CD4-positive, alpha-beta T cell (primary cell): Measurements from ENCODE around the gene ATAD3C. TPM values are rescaled to one million over a fixed set of nuclear protein-coding genes. Genes with fewer than 3 reads are reported as not detected.
"Not testable (repeated sequence)": the region's sequence is repeated elsewhere in the genome, so short reads cannot be mapped to it uniquely, and the experiment has no call there.

Source experiments
- ATAC-seq: fragments of 200-7000 bp; cut with Tn5 transposase; one replicate; pipeline ENCODE4 v1.10.0; 2022; ENCODE audit warnings: mild to moderate bottlenecking; ENCODE audit not compliant: poor library complexity
- CTCF ChIA-PET: fragments of 350-600 bp; sonication (Branson Sonifier 250); formaldehyde crosslinking; loops from one replicate; lab custom pipeline; 2021; ENCODE audit warnings: antibody characterized with exemption, inconsistent platforms; lab: Charles Lee
- POLR2A ChIA-PET: fragments of 350-600 bp; sonication (Branson Sonifier 250); formaldehyde crosslinking; loops from one replicate; lab custom pipeline; 2021; ENCODE audit warnings: antibody characterized with exemption, inconsistent platforms; lab: Charles Lee
- DNase-seq, 14 experiments: peaks; one replicate each; pipeline ENCODE4 v3.0.0-alpha.2; 2013 to 2020; ENCODE audit warnings: mixed read lengths in 2 of 14
- H3K27ac ChIP-seq, 2 donors: one replicate each; pipeline versions ENCODE4 v1.5.1 to v1.7.0; 2013; ENCODE audit warnings: low read length in 2 of 2, low read depth in 1 of 2, mild to moderate bottlenecking in 1 of 2
- H3K27me3 ChIP-seq, 2 experiments: 1 replicate in 1 of 2; 2 replicates in 1 of 2; pipeline versions ENCODE4 v1.6.1 to v1.7.0; 2013; ENCODE audit warnings: low read length in 2 of 2, control low read depth in 1 of 2, mild to moderate bottlenecking in 1 of 2, moderate library complexity in 1 of 2; ENCODE audit not compliant: insufficient read depth in 2 of 2, control insufficient read depth in 1 of 2
- H3K36me3 ChIP-seq: one replicate; pipeline ENCODE4 v1.6.1; 2013; ENCODE audit warnings: low read length, control low read depth; ENCODE audit not compliant: insufficient read depth
- H3K4me1 ChIP-seq: one replicate; pipeline ENCODE4 v1.6.1; 2013; ENCODE audit warnings: low read length, control low read depth; ENCODE audit not compliant: insufficient read depth
- H3K4me3 ChIP-seq: one replicate; pipeline ENCODE4 v1.5.1; 2013; ENCODE audit warnings: mild to moderate bottlenecking, low read length, moderate library complexity
- H3K9me3 ChIP-seq, 2 experiments: 1 replicate in 1 of 2; 2 replicates in 1 of 2; pipeline versions ENCODE4 v1.6.1 to v1.7.0; 2013; ENCODE audit warnings: low read length in 2 of 2, mild to moderate bottlenecking in 2 of 2, control low read depth in 1 of 2, moderate library complexity in 1 of 2; ENCODE audit not compliant: control insufficient read depth in 1 of 2, insufficient read depth in 1 of 2
- H3K27ac Mint-ChIP-seq: one replicate; pipeline ENCODE4 v1.8.0; 2020; ENCODE audit warnings: mixed read lengths
- H3K27me3 Mint-ChIP-seq: one replicate; pipeline ENCODE4 v1.8.0; 2021; ENCODE audit warnings: mixed read lengths
- H3K36me3 Mint-ChIP-seq: one replicate; pipeline ENCODE4 v1.8.0; 2021; ENCODE audit warnings: low read depth, mixed read lengths
- H3K4me1 Mint-ChIP-seq: one replicate; pipeline ENCODE4 v1.8.0; 2021; ENCODE audit warnings: low read depth, mixed read lengths
- H3K4me3 Mint-ChIP-seq: one replicate; pipeline ENCODE4 v1.8.0; 2020; ENCODE audit warnings: mild to moderate bottlenecking, mixed read lengths
- H3K9me3 Mint-ChIP-seq: one replicate; pipeline ENCODE4 v1.8.0; 2020; ENCODE audit warnings: mixed read lengths
- intact Hi-C, 2 experiments: fragments of 100-400 bp; cut with DNase I in 1 of 2; cut with micrococcal nuclease in 1 of 2; formaldehyde crosslinking; loops; one replicate each; pipeline versions ENCODE4 v1.15.1 to v1.9.0; 2023 to 2025; cut with DNase I, micrococcal nuclease
- total RNA-seq, 174 experiments: library from RNA in 2 of 174; stranded (reverse) in 2 of 174; gene quantifications; one replicate each; pipeline ENCODE4 v1.2.3 and lab custom pipeline; 2021 to 2026
- TF ChIP-seq, protein P1 (sequence below): fragments of 200-600 bp; IDR thresholded peaks from one replicate; pipeline ENCODE4 v1.8.0; 2022; ENCODE audit warnings: antibody characterized with exemption, mild to moderate bottlenecking

ATAD3C gene
- total RNA-seq, 2 experiments from 2014 or later, result 0.28 to 0.74 TPM

DNA sequence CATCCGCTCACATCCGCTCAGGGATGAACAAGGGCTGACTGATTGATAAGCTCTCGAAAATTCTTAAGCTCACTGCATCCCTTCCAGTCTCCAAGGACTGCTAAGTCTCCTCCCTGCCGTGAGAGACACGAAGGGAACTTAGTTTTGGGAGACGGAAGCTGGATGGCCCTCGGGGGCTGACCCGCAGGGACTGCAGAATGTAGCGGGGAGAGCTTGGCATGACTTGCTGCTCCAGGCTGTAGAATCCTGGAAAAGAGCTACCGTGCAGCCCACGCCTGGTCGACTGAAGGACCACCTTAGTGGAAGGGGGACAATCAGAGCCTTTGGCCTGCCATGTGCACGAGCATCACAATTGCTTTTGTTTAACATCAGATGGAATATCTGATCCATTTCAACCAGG lies 33.7 kb upstream of the ATAD3C start:
- H3K4me1 ChIP-seq, result peaks cover under 1% of the 10 kb centered on the region
- no peak for ATAC-seq
- POLR2A ChIA-PET, result no interaction called here
- CTCF ChIA-PET, result no interaction called here
- Mint-ChIP-seq H3K36me3 (no peaks in the 10 kb centered on the region), H3K9me3 (no peaks in the 10 kb centered on the region), H3K27me3 (peaks cover 13% of the 10 kb centered on the region), H3K4me3 (no peak overlapping the region), H3K4me1 (no peaks in the 10 kb centered on the region), H3K27ac (no peak overlapping the region)
- H3K27ac ChIP-seq, result no peak overlapping the region
- H3K9me3 ChIP-seq, result peaks cover 0 to 6% of the 10 kb centered on the region in 2 experiments
- DNase-seq, result no peak
- TF ChIP-seq, protein P1, sequence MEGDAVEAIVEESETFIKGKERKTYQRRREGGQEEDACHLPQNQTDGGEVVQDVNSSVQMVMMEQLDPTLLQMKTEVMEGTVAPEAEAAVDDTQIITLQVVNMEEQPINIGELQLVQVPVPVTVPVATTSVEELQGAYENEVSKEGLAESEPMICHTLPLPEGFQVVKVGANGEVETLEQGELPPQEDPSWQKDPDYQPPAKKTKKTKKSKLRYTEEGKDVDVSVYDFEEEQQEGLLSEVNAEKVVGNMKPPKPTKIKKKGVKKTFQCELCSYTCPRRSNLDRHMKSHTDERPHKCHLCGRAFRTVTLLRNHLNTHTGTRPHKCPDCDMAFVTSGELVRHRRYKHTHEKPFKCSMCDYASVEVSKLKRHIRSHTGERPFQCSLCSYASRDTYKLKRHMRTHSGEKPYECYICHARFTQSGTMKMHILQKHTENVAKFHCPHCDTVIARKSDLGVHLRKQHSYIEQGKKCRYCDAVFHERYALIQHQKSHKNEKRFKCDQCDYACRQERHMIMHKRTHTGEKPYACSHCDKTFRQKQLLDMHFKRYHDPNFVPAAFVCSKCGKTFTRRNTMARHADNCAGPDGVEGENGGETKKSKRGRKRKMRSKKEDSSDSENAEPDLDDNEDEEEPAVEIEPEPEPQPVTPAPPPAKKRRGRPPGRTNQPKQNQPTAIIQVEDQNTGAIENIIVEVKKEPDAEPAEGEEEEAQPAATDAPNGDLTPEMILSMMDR, result no peak
- intact Hi-C loops, result no loop called here
- no peak overlapping the region for H3K4me3 ChIP-seq
- no peaks in the 10 kb centered on the region for H3K36me3 ChIP-seq
- peaks cover 1 to 2% of the 10 kb centered on the region in 2 experiments for H3K27me3 ChIP-seq

DNA sequence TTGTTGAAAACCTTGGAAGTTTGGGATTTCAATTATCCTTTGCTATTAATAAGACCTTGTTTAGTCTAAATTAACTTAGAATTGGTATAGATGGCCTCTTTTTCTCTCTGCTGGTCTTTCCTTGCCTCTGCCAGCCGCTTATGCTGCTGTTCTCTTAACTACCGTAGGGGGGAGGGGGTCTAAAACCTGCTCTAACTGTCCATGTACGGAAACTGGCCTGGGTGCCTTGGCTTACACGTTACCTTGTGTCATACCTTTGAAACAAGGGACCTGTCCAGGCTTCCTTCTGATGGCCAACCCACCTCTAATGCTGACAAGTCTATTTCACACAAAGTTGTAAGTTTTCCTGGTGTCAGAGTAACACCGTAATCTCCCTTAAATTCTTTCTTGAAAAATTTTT lies 32.1 kb upstream of the ATAD3C start:
- H3K27ac Mint-ChIP-seq, H3K4me1 ChIP-seq, H3K9me3 ChIP-seq, H3K36me3 Mint-ChIP-seq, DNase-seq, intact Hi-C loops, H3K4me1 Mint-ChIP-seq, CTCF ChIA-PET, ATAC-seq, POLR2A ChIA-PET, H3K27ac ChIP-seq, H3K9me3 Mint-ChIP-seq, H3K36me3 ChIP-seq, H3K4me3 Mint-ChIP-seq, H3K4me3 ChIP-seq: not testable (repeated sequence)
- peaks cover 11 to 13% of the 10 kb centered on the region in 2 experiments for H3K27me3 ChIP-seq
- H3K27me3 Mint-ChIP-seq, result peaks cover 17% of the 10 kb centered on the region

DNA sequence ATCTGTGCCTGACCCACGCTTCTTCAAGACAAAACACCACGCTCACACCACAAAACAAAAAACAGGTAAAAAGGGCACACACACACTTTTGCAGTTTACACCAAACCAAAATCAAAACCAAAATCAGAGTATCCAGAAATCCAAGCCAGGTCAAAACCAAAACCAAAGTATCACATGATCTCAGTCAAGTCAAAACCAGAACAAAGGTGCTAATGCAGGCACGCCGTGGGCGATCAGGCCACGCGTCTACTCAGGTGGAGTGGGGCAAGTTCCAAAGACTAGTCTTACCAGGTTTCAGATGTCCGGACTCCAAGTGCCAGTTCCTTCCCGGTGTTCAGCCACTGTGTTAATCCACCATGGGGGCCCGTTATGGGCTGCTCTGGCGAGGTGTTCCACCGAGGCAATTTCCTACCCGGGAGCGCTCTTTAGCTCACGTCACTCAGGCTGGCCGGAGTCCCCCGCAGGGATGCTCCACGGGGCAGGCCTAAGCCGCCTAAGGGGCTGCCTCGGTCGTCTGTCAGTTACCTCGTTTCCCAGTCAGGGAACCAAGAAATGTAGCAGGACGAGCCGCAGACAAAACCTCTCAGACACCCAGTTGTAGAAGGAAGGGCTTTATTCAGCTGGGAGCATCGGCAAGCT lies 31.5 kb upstream of the ATAD3C start:
- H3K4me3 Mint-ChIP-seq, result peak overlapping the region; percentile 2
- CTCF ChIA-PET, H3K4me1 Mint-ChIP-seq, H3K4me3 ChIP-seq, ATAC-seq, H3K27ac ChIP-seq, intact Hi-C loops, H3K36me3 Mint-ChIP-seq, H3K36me3 ChIP-seq, POLR2A ChIA-PET, H3K4me1 ChIP-seq, H3K27ac Mint-ChIP-seq, H3K9me3 Mint-ChIP-seq, H3K9me3 ChIP-seq, DNase-seq: not testable (repeated sequence)
- H3K27me3 Mint-ChIP-seq, result peaks cover 23% of the 10 kb centered on the region
- peaks cover 13 to 16% of the 10 kb centered on the region in 2 experiments for H3K27me3 ChIP-seq

DNA sequence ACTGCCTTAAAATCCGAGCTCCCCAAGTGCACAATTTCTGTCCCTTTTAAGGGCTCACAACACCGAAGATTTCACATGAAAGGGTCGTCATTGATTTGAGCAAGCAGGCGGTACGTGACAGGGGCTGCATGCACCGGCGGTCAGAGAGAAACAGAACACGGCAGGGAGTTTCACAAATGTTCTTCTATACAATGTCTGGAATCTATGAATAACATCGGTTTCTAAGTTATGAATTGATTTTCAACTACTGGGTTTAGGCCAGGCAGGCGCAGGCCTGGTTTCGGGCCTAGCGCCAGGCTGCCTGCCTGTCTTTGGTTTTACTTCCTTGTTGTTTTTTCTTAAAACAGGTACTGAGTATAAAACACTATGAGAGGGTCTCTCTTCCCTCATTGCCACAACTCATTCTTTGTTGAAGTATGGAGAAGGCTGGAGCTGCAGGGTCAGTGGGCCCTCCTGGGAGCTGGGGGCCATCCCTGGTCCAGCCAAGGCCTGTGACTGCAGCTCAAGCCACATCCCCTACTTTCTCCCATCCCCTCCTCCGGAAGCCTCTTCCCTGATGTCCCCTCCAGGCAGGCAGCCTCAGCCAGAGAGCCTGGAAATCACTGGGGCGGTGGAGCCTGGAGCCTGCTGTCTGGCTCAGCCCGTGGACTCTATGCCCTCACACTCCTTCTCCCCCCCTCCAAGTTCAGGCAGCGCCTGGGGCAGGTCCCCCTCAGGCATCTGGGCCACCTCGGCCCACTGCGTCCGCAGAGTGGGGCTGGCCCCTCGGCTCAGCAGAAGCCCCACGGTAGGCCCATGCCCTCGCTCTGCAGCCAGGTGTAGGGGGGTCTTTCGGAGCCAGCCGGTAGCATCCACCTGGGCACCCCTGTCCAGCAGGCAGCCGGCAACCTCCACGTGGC lies 30.8 kb upstream of the ATAD3C start:
- Mint-ChIP-seq H3K4me3 (peak overlapping the region; percentile 2), H3K9me3 (no peaks in the 10 kb centered on the region), H3K27ac (no peak overlapping the region), H3K36me3 (no peaks in the 10 kb centered on the region), H3K27me3 (peaks cover 27% of the 10 kb centered on the region), H3K4me1 (no peaks in the 10 kb centered on the region)
- peaks cover 0 to 8% of the 10 kb centered on the region in 2 experiments for H3K9me3 ChIP-seq
- DNase-seq (peak in 1 of 14 experiments; percentile 21), ATAC-seq (no peak)
- H3K36me3 ChIP-seq, result no peaks in the 10 kb centered on the region
- TF ChIP-seq, protein P1, result no peak
- no peak overlapping the region for H3K4me3 ChIP-seq
- no peak overlapping the region for H3K27ac ChIP-seq
- intact Hi-C loops, result no loop called here
- H3K4me1 ChIP-seq, result peaks cover 4% of the 10 kb centered on the region
- ChIA-PET CTCF (no interaction called here), POLR2A (no interaction called here)
- peaks cover 13 to 16% of the 10 kb centered on the region in 2 experiments for H3K27me3 ChIP-seq
